ENCODE data around the gene CD300LG. TPM values are rescaled to one million over a fixed set of nuclear protein-coding genes. Genes with fewer than 3 reads are reported as not detected.

CD300LG gene
- total RNA-seq, 1 experiment from 2014 or later = not detected

DNA sequence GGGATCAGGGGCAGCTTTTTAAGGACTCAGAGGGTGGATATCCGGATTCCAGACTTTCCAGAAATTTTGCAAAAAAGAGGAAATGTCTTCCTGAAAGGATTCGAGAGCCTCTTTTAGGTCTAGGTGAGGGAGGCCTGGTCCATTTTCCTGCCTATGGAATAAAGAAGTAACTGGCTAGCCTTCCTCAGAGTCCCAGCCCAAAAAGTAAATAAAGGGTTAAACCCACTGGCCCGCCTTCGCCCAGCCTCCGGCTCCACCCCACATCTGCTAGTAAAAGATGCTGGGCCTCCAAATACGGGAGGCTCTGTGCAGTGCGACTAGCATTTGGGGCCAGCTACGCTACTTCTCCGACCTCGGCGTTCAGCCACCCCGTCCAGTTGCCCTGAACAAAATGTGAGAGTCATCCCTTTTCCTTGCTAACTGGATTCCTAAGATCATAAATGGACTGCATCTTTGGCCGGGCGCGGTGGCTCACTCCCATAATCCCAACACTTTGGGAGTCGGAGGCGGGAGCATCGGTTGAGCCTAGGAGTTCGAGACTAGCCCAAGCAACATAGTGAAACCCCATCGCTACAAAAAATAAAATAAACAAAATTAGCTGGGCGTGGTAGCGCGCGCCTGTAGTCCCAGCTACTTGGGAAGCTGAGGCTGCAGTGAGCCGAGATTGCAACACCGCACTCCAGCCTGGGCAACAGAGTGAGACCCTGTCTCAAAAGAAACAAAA is 61.2 kb downstream of the CD300LG start:
- TF ChIP-seq, protein P1, sequence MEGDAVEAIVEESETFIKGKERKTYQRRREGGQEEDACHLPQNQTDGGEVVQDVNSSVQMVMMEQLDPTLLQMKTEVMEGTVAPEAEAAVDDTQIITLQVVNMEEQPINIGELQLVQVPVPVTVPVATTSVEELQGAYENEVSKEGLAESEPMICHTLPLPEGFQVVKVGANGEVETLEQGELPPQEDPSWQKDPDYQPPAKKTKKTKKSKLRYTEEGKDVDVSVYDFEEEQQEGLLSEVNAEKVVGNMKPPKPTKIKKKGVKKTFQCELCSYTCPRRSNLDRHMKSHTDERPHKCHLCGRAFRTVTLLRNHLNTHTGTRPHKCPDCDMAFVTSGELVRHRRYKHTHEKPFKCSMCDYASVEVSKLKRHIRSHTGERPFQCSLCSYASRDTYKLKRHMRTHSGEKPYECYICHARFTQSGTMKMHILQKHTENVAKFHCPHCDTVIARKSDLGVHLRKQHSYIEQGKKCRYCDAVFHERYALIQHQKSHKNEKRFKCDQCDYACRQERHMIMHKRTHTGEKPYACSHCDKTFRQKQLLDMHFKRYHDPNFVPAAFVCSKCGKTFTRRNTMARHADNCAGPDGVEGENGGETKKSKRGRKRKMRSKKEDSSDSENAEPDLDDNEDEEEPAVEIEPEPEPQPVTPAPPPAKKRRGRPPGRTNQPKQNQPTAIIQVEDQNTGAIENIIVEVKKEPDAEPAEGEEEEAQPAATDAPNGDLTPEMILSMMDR (IDR thresholded peaks at IDR 0.05; ENCODE audit: insufficient read depth in 1 of 2, low read depth in 1 of 2, low read length in 1 of 2, severe bottlenecking in 1 of 2, unreplicated experiment in 1 of 2) = no peak
- H3K9me3 ChIP-seq = no peaks in the 10 kb centered on the region
- BruUV-seq (replicated peaks) = no TSS peak
- POLR2A ChIA-PET = no interaction called here
- Mint-ChIP-seq H3K27me3 (ENCODE audit: insufficient read depth, unreplicated experiment) (peaks cover 15% of the 10 kb centered on the region), H3K9me3 (ENCODE audit: unreplicated experiment) (no peaks in the 10 kb centered on the region), H3K27ac (ENCODE audit: unreplicated experiment) (no peak overlapping the region), H3K4me3 (ENCODE audit: unreplicated experiment) (peak overlapping the region; percentile 80), H3K36me3 (ENCODE audit: insufficient read depth, unreplicated experiment) (peaks cover 6% of the 10 kb centered on the region), H3K4me1 (ENCODE audit: low read depth, unreplicated experiment) (no peaks in the 10 kb centered on the region)
- DNase-seq = peak; percentile 70
- CTCF ChIA-PET = interaction anchor here (1.1 to 1.5 kb wide), 3 partner anchors 25 to 36 kb away, joined by 3 to 5 read pairs (median 3); no protein-coding TSS in a partner anchor
- intact Hi-C loops (cut with micrococcal nuclease; ENCODE audit: unreplicated experiment) = loop anchor here (5.0 kb wide), 1 partner anchor 431 kb away; no protein-coding TSS in a partner anchor
- H3K4me1 ChIP-seq = peaks cover 21% of the 10 kb centered on the region
- no peak overlapping the region for H3K4me3 ChIP-seq (ENCODE audit: low read depth, low read length)
- H3K27me3 ChIP-seq (replicated peaks; ENCODE audit: control insufficient read depth, insufficient read depth, low read length) = no peaks in the 10 kb centered on the region
- H3K36me3 ChIP-seq (ENCODE audit: control insufficient read depth, insufficient read depth, low read length) = no peaks in the 10 kb centered on the region

DNA sequence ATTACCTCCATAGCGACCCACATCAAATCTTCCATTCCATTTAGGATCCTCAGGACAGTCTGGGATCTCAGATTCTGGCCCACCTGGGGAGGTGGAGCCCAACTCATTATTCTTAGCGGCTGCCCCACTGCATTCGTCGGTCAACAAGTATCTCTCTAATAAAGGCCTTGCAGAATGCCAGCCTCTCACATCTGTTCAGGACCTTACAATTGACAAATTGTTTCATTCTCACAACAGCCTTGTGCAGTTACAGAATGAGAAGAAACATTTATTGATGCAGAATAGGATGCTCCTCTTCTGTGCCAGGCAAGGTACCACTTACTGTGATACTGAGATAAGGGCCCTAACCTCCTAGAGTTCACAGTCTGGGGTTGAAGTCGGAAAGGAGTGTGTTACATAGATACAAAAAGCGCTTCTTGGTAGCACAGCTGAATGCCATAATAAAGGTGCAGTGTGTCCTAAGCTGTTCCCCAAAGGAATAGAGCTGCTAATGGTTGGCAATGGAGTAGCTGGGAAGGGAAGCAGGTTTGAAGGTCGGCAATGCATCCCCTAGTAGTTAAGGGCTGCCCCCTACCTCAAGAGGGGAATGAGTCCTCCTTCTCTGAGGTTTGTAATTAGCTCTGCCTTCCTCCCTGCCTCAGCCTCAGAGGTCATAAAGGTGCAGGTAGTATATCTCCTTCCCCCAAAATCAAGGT is 62.7 kb downstream of the CD300LG start:
- CTCF ChIA-PET = interaction anchor here (0.9 to 2.1 kb wide), 11 partner anchors 10 to 86 kb away, joined by 3 to 16 read pairs (median 4); no protein-coding TSS in a partner anchor
- TF ChIP-seq, protein P1 (IDR thresholded peaks at IDR 0.05; ENCODE audit: insufficient read depth in 1 of 2, low read depth in 1 of 2, low read length in 1 of 2, severe bottlenecking in 1 of 2, unreplicated experiment in 1 of 2) = no peak
- Mint-ChIP-seq H3K9me3 (ENCODE audit: unreplicated experiment) (no peaks in the 10 kb centered on the region), H3K27ac (ENCODE audit: unreplicated experiment) (no peak overlapping the region), H3K4me3 (ENCODE audit: unreplicated experiment) (no peak overlapping the region), H3K4me1 (ENCODE audit: low read depth, unreplicated experiment) (no peaks in the 10 kb centered on the region), H3K36me3 (ENCODE audit: insufficient read depth, unreplicated experiment) (peaks cover 6% of the 10 kb centered on the region), H3K27me3 (ENCODE audit: insufficient read depth, unreplicated experiment) (peaks cover 11% of the 10 kb centered on the region)
- intact Hi-C loops (cut with micrococcal nuclease; ENCODE audit: unreplicated experiment) = loop anchor here (1.0 to 5.0 kb wide), 3 partner anchors 29 to 432 kb away; no protein-coding TSS in a partner anchor
- Histone ChIP-seq H3K27me3 (replicated peaks; ENCODE audit: control insufficient read depth, insufficient read depth, low read length) (no peaks in the 10 kb centered on the region), H3K9me3 (no peaks in the 10 kb centered on the region), H3K4me1 (peaks cover 21% of the 10 kb centered on the region), H3K4me3 (ENCODE audit: low read depth, low read length) (no peak overlapping the region), H3K36me3 (ENCODE audit: control insufficient read depth, insufficient read depth, low read length) (no peaks in the 10 kb centered on the region)
- DNase-seq = no peak
- POLR2A ChIA-PET = interaction anchor here (0.6 kb wide), 1 partner anchor 1440 kb away, joined by 13 read pairs; no protein-coding TSS in a partner anchor
- BruUV-seq (replicated peaks) = no TSS peak

DNA sequence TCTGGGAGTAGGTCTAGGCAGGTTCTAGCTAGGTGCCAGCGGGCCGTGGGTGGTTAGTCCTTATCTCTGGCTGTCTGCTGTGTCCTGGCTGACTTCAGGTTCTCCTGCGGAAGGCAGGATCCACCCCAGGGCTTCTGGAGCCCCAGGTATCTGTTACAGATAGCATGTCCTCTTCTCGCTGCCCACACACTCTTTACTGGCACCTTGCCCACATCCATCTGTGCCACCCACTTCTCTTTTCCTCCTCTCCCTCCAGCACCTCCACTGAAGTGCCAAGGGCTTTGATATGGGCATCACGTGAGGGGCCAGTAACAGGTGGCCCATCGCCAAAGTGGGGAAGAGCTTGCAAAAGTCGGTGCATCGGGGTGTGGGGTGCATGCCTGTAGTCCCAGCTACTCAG is 64.9 kb downstream of the CD300LG start:
- Histone ChIP-seq H3K36me3 (ENCODE audit: control insufficient read depth, insufficient read depth, low read length) (no peaks in the 10 kb centered on the region), H3K4me3 (ENCODE audit: low read depth, low read length) (no peak overlapping the region), H3K9me3 (no peaks in the 10 kb centered on the region), H3K4me1 (peaks cover 27% of the 10 kb centered on the region), H3K27me3 (replicated peaks; ENCODE audit: control insufficient read depth, insufficient read depth, low read length) (no peaks in the 10 kb centered on the region)
- Mint-ChIP-seq H3K9me3 (ENCODE audit: unreplicated experiment) (no peaks in the 10 kb centered on the region), H3K27ac (ENCODE audit: unreplicated experiment) (no peak overlapping the region), H3K36me3 (ENCODE audit: insufficient read depth, unreplicated experiment) (peaks cover 6% of the 10 kb centered on the region), H3K27me3 (ENCODE audit: insufficient read depth, unreplicated experiment) (no peaks in the 10 kb centered on the region), H3K4me1 (ENCODE audit: low read depth, unreplicated experiment) (peaks cover 7% of the 10 kb centered on the region), H3K4me3 (ENCODE audit: unreplicated experiment) (no peak overlapping the region)
- ChIA-PET POLR2A (no interaction called here), CTCF (interaction anchor here (0.6 kb wide), 1 partner anchor 82 kb away, joined by 3 read pairs; no protein-coding TSS in a partner anchor)
- DNase-seq = no peak
- intact Hi-C loops (cut with micrococcal nuclease; ENCODE audit: unreplicated experiment) = loop anchor here (5.0 kb wide), 1 partner anchor 35 kb away; no protein-coding TSS in a partner anchor
- TF ChIP-seq, protein P1 (IDR thresholded peaks at IDR 0.05; ENCODE audit: insufficient read depth in 1 of 2, low read depth in 1 of 2, low read length in 1 of 2, severe bottlenecking in 1 of 2, unreplicated experiment in 1 of 2) = no peak
- BruUV-seq (replicated peaks) = no TSS peak

All from Caco-2 (cell line).